Thoracic aorta (tissue), 2 donors: ENCODE measurements around the gene HEXD. TPM values are rescaled to one million over a fixed set of nuclear protein-coding genes. Genes with fewer than 3 reads are reported as not detected.
"Not testable (repeated sequence)": the region's sequence is repeated elsewhere in the genome, so short reads cannot be mapped to it uniquely, and the experiment has no call there.

Experiments used
- ATAC-seq: fragments of 150-250 bp; one replicate; pipeline ENCODE4 v1.8.0; 2017; ENCODE audit warnings: low read depth; ENCODE audit not compliant: insufficient number of reproducible peaks, low FRiP score
- DNase-seq: peaks from one replicate; pipeline ENCODE4 v3.0.0-alpha.2; 2020; ENCODE audit warnings: low spot score
- H3K27ac ChIP-seq, 2 donors: fragments of 200-600 bp; sonication (generic); 1 replicate in 1 of 2; 2 replicates in 1 of 2; pipeline ENCODE4 v1.5.1; 2016; ENCODE audit warnings: mild to moderate bottlenecking in 2 of 2, moderate library complexity in 2 of 2
- H3K27me3 ChIP-seq: fragments of 200-600 bp; sonication (generic); replicated peaks from 2 replicates; pipeline ENCODE4 v1.6.0; 2016; ENCODE audit warnings: mild to moderate bottlenecking; ENCODE audit not compliant: insufficient read depth
- H3K36me3 ChIP-seq: fragments of 200-600 bp; sonication (generic); one replicate; pipeline ENCODE4 v1.5.1; 2016
- H3K4me1 ChIP-seq, 2 donors: fragments of 200-600 bp; sonication (generic); 1 replicate in 1 of 2; 2 replicates in 1 of 2; pipeline versions ENCODE4 v1.5.1 to v1.6.0; 2016; ENCODE audit warnings: low read depth in 2 of 2, mild to moderate bottlenecking in 1 of 2; ENCODE audit not compliant: control insufficient read depth in 1 of 2
- H3K4me3 ChIP-seq: fragments of 200-600 bp; sonication (generic); 2 replicates; pipeline ENCODE4 v1.5.1; 2016; ENCODE audit warnings: mild to moderate bottlenecking
- H3K9me3 ChIP-seq: fragments of 200-600 bp; sonication (generic); 2 replicates; pipeline ENCODE4 v1.5.1; 2016
- total RNA-seq, 2 donors: library from RNA; depleted of rRNA; stranded (reverse); fragments of >200 nt; gene quantifications; one replicate each; pipeline versions ENCODE4 v1.1.0 to v1.2.3, GENCODE V29; 2016
- TF ChIP-seq, protein P1 (sequence below): fragments of 200-600 bp; sonication (generic); IDR thresholded peaks from one replicate; pipeline ENCODE4 v1.5.1; 2019; ENCODE audit warnings: antibody characterized with exemption

HEXD gene
- total RNA-seq, 2 donors from 2014 or later = 31.4 to 34.7 TPM

DNA sequence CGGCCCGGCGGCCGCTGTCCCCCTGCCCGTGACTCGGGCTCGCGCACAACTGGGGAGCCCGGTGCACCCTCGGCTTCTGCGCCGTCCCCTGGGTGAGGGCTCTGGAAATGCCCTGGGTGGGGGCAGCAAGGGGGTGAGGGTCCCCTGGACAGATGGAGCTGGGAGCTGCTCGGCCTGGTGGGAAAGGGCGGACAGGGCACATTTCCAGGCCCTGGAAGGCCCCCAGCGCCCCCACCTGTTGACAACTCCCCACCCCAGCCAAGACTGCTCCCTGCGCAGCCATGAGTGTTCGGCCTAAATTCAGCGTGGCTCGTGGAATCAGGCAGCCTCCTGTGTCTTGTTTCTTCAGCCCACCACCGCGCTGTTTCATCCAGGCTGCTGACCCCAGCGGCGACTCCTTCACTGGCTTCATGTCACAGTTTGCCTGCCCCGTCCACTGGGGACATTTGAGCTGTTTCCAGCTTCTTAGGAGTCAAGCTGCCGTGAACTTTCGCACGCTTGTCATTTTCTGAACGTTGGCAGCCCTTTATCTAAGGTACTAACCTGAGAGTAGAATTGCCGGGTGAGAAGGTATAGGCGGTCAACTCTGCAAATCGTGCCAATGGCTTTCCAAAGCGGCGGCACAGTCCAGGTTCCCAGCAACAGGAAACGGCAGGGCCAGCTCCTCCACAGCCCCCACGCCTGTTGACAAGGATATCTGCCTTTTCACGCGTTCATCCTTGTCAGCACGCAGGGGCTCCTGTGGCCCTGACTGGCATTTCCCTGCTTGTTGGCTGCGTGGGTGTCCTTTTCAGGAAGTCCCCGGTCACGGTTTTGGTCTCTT, 45.7 kb upstream of the HEXD start:
- Histone ChIP-seq H3K27ac (no peak overlapping the region), H3K36me3 (no peaks in the 10 kb centered on the region), H3K4me3 (no peak overlapping the region), H3K27me3 (peaks cover 27% of the 10 kb centered on the region), H3K4me1 (peaks cover 5 to 20% of the 10 kb centered on the region in 2 donors), H3K9me3 (no peaks in the 10 kb centered on the region)
- no peak for DNase-seq
- no peak for ATAC-seq
- TF ChIP-seq, protein P1, sequence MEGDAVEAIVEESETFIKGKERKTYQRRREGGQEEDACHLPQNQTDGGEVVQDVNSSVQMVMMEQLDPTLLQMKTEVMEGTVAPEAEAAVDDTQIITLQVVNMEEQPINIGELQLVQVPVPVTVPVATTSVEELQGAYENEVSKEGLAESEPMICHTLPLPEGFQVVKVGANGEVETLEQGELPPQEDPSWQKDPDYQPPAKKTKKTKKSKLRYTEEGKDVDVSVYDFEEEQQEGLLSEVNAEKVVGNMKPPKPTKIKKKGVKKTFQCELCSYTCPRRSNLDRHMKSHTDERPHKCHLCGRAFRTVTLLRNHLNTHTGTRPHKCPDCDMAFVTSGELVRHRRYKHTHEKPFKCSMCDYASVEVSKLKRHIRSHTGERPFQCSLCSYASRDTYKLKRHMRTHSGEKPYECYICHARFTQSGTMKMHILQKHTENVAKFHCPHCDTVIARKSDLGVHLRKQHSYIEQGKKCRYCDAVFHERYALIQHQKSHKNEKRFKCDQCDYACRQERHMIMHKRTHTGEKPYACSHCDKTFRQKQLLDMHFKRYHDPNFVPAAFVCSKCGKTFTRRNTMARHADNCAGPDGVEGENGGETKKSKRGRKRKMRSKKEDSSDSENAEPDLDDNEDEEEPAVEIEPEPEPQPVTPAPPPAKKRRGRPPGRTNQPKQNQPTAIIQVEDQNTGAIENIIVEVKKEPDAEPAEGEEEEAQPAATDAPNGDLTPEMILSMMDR = no peak

DNA sequence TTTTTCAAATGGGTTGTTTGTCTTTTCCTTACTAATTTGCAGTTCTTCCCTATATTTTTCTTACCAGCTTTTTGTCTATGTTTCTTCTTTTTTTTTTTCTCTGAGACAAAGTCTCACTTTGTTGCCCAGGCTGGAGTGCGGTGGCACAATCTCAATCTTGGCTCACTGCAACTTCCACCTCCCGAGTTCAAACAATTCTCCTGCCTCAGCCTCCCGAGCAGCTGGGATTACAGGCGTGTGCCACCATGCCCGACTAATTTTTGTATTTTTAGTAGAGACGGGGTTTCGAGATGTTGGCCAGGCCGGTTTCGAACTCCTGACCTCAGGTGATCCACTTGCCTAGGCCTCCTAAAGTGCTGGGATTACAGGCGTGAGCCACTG, 45.1 kb upstream of the HEXD start:
- H3K36me3 ChIP-seq, H3K9me3 ChIP-seq, DNase-seq, H3K27ac ChIP-seq, ATAC-seq, H3K4me3 ChIP-seq: not testable (repeated sequence)
- H3K27me3 ChIP-seq = peaks cover 27% of the 10 kb centered on the region
- H3K4me1 ChIP-seq = peaks cover 5 to 23% of the 10 kb centered on the region in 2 donors

- Histone ChIP-seq H3K27ac (no peak overlapping the region), H3K4me3 (no peak overlapping the region), H3K4me1 (peaks cover 5 to 32% of the 10 kb centered on the region in 2 donors), H3K27me3 (peaks cover 27% of the 10 kb centered on the region), H3K36me3 (no peaks in the 10 kb centered on the region), H3K9me3 (no peaks in the 10 kb centered on the region)
- no peak for DNase-seq
- ATAC-seq = no peak
- TF ChIP-seq, protein P1 = no peak
Observed at GRCh38 chr17:82373731-82374625, 44.2 kb upstream of the HEXD start.

DNA sequence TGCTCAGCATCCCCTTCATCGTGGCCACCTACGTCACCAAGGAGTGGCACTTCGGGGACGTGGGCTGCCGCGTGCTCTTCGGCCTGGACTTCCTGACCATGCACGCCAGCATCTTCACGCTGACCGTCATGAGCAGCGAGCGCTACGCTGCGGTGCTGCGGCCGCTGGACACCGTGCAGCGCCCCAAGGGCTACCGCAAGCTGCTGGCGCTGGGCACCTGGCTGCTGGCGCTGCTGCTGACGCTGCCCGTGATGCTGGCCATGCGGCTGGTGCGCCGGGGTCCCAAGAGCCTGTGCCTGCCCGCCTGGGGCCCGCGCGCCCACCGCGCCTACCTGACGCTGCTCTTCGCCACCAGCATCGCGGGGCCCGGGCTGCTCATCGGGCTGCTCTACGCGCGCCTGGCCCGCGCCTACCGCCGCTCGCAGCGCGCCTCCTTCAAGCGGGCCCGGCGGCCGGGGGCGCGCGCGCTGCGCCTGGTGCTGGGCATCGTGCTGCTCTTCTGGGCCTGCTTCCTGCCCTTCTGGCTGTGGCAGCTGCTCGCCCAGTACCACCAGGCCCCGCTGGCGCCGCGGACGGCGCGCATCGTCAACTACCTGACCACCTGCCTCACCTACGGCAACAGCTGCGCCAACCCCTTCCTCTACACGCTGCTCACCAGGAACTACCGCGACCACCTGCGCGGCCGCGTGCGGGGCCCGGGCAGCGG, 43.4 kb upstream of the HEXD start:
- TF ChIP-seq, protein P1 = no peak
- DNase-seq = no peak
- peaks cover 5 to 34% of the 10 kb centered on the region in 2 donors for H3K4me1 ChIP-seq
- H3K36me3 ChIP-seq = no peaks in the 10 kb centered on the region
- no peak overlapping the region for H3K4me3 ChIP-seq
- peaks cover 27% of the 10 kb centered on the region for H3K27me3 ChIP-seq
- no peak overlapping the region for H3K27ac ChIP-seq
- no peak for ATAC-seq
- no peaks in the 10 kb centered on the region for H3K9me3 ChIP-seq

- Histone ChIP-seq H3K9me3 (no peaks in the 10 kb centered on the region), H3K27ac (no peak overlapping the region), H3K4me3 (no peak overlapping the region), H3K4me1 (peaks cover 3 to 36% of the 10 kb centered on the region in 2 donors), H3K27me3 (peaks cover 27% of the 10 kb centered on the region), H3K36me3 (no peaks in the 10 kb centered on the region)
- TF ChIP-seq, protein P1 = no peak
- no peak for DNase-seq
- ATAC-seq = no peak
Observed at GRCh38 chr17:82375359-82376041, 42.6 kb upstream of the HEXD start.
